Keratinocyte (primary cell): ENCODE results near the gene SLC38A3. TPM values are rescaled to one million over a fixed set of nuclear protein-coding genes. Genes with fewer than 3 reads are reported as not detected.

Experiments
- DNase-seq: peaks from one replicate; pipeline ENCODE4 v3.0.0-alpha.2; 2011; ENCODE audit warnings: low read depth, missing footprints, low spot score
- FAIRE-seq: peaks from 2 replicates; lab custom pipeline; 2011; peaks lifted over from hg19 to GRCh38; lab: Jason Lieb, UNC
- H2AFZ ChIP-seq: 2 replicates; pipeline ENCODE4 v1.6.0; 2012; ENCODE audit warnings: low read length, control low read depth, inconsistent platforms; ENCODE audit not compliant: control insufficient read depth
- H3K27ac ChIP-seq: 2 replicates; pipeline ENCODE4 v1.5.1; 2011; ENCODE audit warnings: low read length; ENCODE audit not compliant: control insufficient read depth, insufficient read depth
- H3K27me3 ChIP-seq: 3 replicates; pipeline ENCODE4 v1.6.0; 2011; ENCODE audit warnings: low read length; ENCODE audit not compliant: control insufficient read depth, insufficient read depth; ENCODE audit errors: extremely low read depth
- H3K36me3 ChIP-seq, 2 experiments: 2 replicates in 1 of 2; 3 replicates in 1 of 2; pipeline ENCODE4 v1.5.1; 2011; ENCODE audit warnings: low read length in 2 of 2, mild to moderate bottlenecking in 1 of 2; ENCODE audit not compliant: control insufficient read depth in 2 of 2, insufficient read depth in 2 of 2; ENCODE audit errors: extremely low read depth in 1 of 2
- H3K4me1 ChIP-seq: 3 replicates; pipeline ENCODE4 v1.5.1; 2011; ENCODE audit warnings: low read length; ENCODE audit not compliant: control insufficient read depth, insufficient read depth; ENCODE audit errors: extremely low read depth
- H3K4me2 ChIP-seq: 3 replicates; pipeline ENCODE4 v1.6.0; 2011; ENCODE audit warnings: low read depth, low read length; ENCODE audit not compliant: control insufficient read depth, insufficient read depth; ENCODE audit errors: extremely low read depth
- H3K4me3 ChIP-seq, 3 experiments: fragments of 200-600 bp in 1 of 3; sonication (generic) in 1 of 3; 2 replicates in 2 of 3; 3 replicates in 1 of 3; pipeline ENCODE4 v1.5.1; 2011 to 2016; ENCODE audit warnings: low read length in 3 of 3, mild to moderate bottlenecking in 3 of 3, control low read depth in 2 of 3, inconsistent platforms in 1 of 3, low read depth in 1 of 3, mixed read lengths in 1 of 3, mixed run types in 1 of 3, moderate library complexity in 1 of 3; ENCODE audit not compliant: control insufficient read depth in 2 of 3, insufficient read depth in 2 of 3; ENCODE audit errors: extremely low read depth in 1 of 3
- H3K79me2 ChIP-seq: 2 replicates; pipeline ENCODE4 v1.6.0; 2012; ENCODE audit warnings: low read length; ENCODE audit not compliant: control insufficient read depth, insufficient read depth
- H3K9ac ChIP-seq: 3 replicates; pipeline ENCODE4 v1.6.0; 2011; ENCODE audit warnings: low read length; ENCODE audit not compliant: control insufficient read depth, insufficient read depth; ENCODE audit errors: extremely low read depth
- H3K9me1 ChIP-seq: 3 replicates; pipeline ENCODE4 v1.6.0; 2011; ENCODE audit warnings: low read length; ENCODE audit not compliant: control insufficient read depth, insufficient read depth; ENCODE audit errors: extremely low read depth
- H3K9me3 ChIP-seq: 2 replicates; pipeline ENCODE4 v1.5.1; 2012; ENCODE audit warnings: low read depth, low read length; ENCODE audit not compliant: control insufficient read depth
- H4K20me1 ChIP-seq: 3 replicates; pipeline ENCODE4 v1.6.0; 2011; ENCODE audit warnings: low read length; ENCODE audit not compliant: control insufficient read depth, insufficient read depth; ENCODE audit errors: extremely low read depth
- CTCF ChIP-seq, 3 experiments: IDR thresholded peaks in 1 of 3; conservative IDR thresholded peaks in 1 of 3; optimal IDR thresholded peaks in 1 of 3; 2 replicates in 2 of 3; 3 replicates in 1 of 3; pipeline versions ENCODE3 to v1.5.1; 2011; ENCODE audit warnings: low read length in 3 of 3, mild to moderate bottlenecking in 3 of 3, moderate library complexity in 2 of 3, control low read depth in 1 of 3, inconsistent platforms in 1 of 3; ENCODE audit not compliant: insufficient read depth in 2 of 3; ENCODE audit errors: extremely low read depth in 1 of 3
- EZH2 ChIP-seq: IDR thresholded peaks from one replicate; pipeline ENCODE4 v1.6.1; 2012; ENCODE audit warnings: inconsistent platforms, mild to moderate bottlenecking, low read length, moderate library complexity
- dilution Hi-C: fragments of 300-500 bp; cut with MboI; formaldehyde crosslinking; loops from one replicate; pipeline ENCODE4 v1.7.0; 2020; ENCODE audit warnings: low sequenced_read_pairs; ENCODE audit not compliant: extremely low pct_ligation_motif_present
- polyA plus RNA-seq, 5 experiments: library from polyadenylated mRNA; depleted of rRNA in 3 of 5; stranded (reverse) in 3 of 5; stranded (forward) in 1 of 5; unstranded in 1 of 5; fragments of >200 nt; gene quantifications; 1 replicate in 1 of 5; 2 replicates in 3 of 5; 3 replicates in 1 of 5; pipeline versions ENCODE4 v1.2.1 to v1.2.3, GENCODE V29; 2011 to 2012; ENCODE audit warnings: missing spikeins in 2 of 5, low read depth in 1 of 5, low replicate concordance in 1 of 5

Gene SLC38A3
- polyA plus RNA-seq, 1 donor (not counting 4 experiments of a cell fraction or from before 2014, with no cell fraction given) = not detected

- Histone ChIP-seq H3K9ac (no peak overlapping the region), H3K4me2 (peak overlapping the region; percentile 45), H3K27me3 (peaks cover 3% of the 10 kb centered on the region), H3K9me1 (no peaks in the 10 kb centered on the region), H4K20me1 (no peaks in the 10 kb centered on the region), H3K36me3 (no peaks in the 10 kb centered on the region), H3K4me3 (no peak overlapping the region), H3K9me3 (no peaks in the 10 kb centered on the region), H3K27ac (no peak overlapping the region), H3K4me1 (peaks cover 11% of the 10 kb centered on the region), H3K79me2 (no peaks in the 10 kb centered on the region), H2AFZ (no peak overlapping the region)
- FAIRE-seq (peak; percentile 62), DNase-seq (no peak)
- TF ChIP-seq EZH2 (no peak), CTCF (optimal IDR thresholded peaks at IDR 0.05 in 1 of 3, IDR thresholded peaks at IDR 0.05 in 1 of 3, conservative IDR thresholded peaks at IDR 0.05 in 1 of 3; ENCODE audit: extremely low read depth in 1 of 3, insufficient read depth in 2 of 3, low read length in 3 of 3) (no peak)
- dilution Hi-C loops = no loop called here
Observed at GRCh38 chr3:50217681-50218080, 12.6 kb downstream of the SLC38A3 start.

GRCh38 chr3:50218448-50218847 is 13.4 kb downstream of the SLC38A3 start:
- TF ChIP-seq CTCF (optimal IDR thresholded peaks at IDR 0.05 in 1 of 3, IDR thresholded peaks at IDR 0.05 in 1 of 3, conservative IDR thresholded peaks at IDR 0.05 in 1 of 3; ENCODE audit: extremely low read depth in 1 of 3, insufficient read depth in 2 of 3, low read length in 3 of 3) (no peak), EZH2 (no peak)
- dilution Hi-C loops = no loop called here
- H3K9me3 ChIP-seq = no peaks in the 10 kb centered on the region

More at GRCh38 chr3:50218448-50218847, 13.4 kb downstream of the SLC38A3 start:
- Histone ChIP-seq H3K27ac (no peak overlapping the region), H4K20me1 (no peaks in the 10 kb centered on the region), H3K4me3 (no peak overlapping the region), H3K4me1 (peaks cover 11% of the 10 kb centered on the region), H3K79me2 (no peaks in the 10 kb centered on the region), H3K4me2 (no peak overlapping the region), H2AFZ (no peak overlapping the region), H3K36me3 (no peaks in the 10 kb centered on the region), H3K27me3 (peaks cover 3% of the 10 kb centered on the region), H3K9me1 (no peaks in the 10 kb centered on the region), H3K9ac (no peak overlapping the region)
- no peak for FAIRE-seq
- DNase-seq = no peak
